ENCODE measurements around the gene GJA1.
"Not testable (repeated sequence)": the region's sequence is repeated elsewhere in the genome, so short reads cannot be mapped to it uniquely, and the experiment has no call there.

Gene GJA1

DNA sequence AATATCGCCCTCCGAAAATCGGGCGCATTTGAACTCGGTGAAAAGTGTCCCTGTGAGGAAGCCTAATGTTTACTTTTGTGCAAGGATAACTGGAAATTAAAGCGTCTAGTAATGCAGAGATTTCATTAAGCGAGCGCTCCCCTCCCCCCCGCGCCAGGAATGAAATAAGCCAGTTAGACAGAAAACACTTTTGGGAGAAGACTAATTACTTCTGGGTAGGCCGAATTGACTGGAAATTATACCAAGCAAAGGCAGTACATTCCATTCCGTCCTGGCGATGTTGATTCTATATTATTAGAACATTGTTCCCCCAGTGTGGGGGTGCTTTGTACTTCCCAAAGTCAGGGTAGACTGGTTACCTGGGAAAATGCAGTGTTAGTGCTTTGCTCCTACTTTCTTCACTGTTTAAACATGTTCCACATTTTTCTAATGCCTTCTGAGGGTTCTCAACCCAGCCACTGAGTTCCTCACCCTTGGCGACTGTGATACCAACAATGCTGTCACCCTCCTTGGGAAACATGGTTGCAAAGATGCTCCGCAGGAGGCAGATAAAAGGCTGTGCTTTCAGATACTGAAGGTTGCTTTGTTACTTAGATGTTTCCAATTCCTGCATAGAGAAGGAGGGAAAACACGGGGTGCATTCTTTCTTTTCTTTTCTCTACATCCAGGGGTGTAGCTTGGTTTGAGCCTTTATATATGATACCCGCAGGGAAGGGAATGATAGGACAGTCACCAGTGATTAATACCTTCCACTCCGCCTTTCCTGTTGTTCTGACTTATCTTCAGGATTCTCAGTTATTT, 2.6 kb downstream of the GJA1 start:
- no peak for DNase-seq

DNA sequence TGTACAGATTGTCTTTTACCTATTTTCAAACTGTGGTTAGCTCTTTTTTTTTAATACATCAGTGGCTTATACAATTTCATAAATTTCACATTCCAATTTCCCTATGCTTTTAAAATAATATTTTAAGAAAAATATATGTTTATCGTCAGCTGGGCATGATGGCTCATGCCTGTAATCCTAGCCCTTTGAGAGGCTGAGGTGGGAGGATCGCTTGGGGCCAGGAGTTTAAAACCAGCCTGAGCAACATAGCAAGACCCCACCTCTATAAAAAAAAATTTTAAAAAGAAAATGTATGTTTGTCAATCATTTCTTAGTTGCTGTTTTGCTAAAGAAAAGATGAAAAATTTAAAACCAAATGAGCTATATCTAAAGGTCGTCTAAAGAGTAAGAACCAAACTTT, 3.4 kb downstream of the GJA1 start:
- DNase-seq, result no peak

DNA sequence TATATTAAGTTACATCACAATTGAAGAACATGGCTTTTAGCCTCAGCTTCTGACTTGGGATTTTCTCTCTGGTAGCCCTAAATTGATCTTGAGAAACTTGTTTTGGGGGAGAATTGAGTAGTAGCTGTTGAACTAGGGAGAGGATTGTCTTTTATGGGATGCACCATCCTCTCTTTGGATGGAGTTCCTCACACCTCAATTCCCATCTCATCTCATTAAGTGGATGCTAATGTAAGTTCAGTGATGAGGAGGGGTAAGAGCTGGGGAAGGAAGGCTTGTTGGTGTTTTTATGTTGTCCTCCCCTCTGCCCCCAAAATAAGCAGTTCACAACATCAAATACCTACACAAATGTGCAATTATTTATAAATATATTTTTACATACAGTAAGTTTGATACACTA, 4.0 kb downstream of the GJA1 start:
- DNase-seq, result no peak

DNA sequence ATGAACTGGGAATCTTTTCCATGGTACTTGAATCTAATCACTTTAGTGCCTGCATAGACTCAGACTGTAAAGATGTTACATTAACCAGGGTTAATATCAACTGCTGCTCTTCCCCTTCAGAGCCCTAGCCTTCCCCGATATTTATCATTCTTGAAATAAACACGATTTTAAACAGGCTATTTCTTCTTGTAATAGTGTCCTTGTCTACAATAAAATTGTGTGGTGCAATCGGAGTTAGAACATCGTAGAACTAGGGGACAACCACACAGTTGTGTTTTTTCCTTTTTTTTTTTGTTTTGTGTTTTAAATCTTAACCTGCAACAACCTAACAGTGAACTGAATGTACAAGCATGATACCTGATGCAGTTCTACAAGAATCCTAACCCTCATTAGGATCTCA, 4.5 kb downstream of the GJA1 start:
- no peak for DNase-seq

DNA sequence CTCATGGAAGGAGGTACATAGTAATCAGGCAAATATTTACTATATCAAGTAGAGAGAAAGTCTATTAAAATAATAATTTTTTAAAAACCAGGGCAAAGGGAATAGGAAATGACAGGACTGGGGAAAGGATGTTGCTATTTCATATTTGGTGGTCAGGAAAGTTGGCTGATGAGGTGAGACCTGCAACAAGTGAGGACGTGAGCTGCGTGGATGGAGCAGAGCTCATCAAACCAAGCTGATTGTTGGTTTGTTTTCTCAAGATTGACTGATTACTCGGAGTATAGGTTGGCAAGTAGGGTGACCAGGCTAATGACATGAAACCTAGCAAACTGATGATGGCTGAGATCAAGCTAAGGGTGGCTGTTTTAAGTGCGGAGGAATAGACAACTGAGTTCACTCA, 6.0 kb downstream of the GJA1 start:
- no peak for DNase-seq

DNA sequence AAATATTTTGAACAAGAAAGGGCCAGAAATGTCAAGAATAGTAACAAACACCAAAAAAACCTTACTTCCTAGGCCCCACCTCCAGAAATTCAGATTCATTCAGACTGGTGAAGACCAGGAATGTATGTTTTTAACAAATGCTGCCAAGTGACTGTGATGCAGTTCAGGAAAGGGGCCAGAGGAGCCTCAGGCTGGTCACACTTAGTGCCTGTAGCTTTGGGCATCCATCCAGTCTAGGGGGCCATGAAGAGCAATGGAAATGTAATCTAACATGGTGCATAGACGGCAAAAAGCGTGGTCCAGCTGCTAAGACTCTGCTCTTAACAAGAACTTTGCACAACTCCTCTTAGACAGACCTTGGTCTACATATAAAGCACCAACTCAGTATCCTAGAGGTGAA, 7.1 kb downstream of the GJA1 start:
- no peak for DNase-seq

DNA sequence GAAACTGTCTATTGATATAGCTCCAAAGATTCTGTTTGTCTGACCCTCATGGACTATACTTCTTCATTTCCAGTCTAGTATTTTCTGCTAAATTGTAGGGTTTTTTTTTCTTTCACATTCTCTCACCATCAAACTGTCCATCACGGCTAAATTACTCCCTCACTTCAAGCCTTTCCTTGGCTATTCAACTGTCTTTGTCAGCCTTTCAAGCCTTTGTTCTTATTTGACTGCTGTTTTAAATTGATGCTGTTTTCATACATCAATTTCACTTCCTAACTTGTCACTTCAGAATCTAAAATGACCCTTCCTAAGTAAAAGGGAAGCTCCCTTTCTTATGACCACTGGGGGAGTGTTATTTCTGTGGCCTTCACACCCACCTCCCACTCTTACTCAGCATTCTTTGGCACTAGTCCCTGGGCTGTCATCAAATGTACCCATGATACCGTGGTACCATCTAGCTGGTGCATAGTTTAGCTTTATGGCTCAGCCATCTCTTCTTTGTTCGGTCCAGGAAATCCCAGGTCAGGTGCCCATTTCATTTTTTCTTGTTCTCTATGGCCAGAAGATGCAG, 8.6 kb downstream of the GJA1 start:
- no peak for DNase-seq

DNA sequence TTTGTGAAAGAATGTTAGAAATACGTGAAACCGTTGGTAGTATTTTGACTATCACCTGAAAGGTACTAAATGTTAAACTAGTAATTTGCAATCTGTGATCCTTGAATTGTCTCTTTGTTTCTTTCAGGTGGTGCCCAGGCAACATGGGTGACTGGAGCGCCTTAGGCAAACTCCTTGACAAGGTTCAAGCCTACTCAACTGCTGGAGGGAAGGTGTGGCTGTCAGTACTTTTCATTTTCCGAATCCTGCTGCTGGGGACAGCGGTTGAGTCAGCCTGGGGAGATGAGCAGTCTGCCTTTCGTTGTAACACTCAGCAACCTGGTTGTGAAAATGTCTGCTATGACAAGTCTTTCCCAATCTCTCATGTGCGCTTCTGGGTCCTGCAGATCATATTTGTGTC, 11.3 kb downstream of the GJA1 start:
- not testable (repeated sequence) for DNase-seq

DNA sequence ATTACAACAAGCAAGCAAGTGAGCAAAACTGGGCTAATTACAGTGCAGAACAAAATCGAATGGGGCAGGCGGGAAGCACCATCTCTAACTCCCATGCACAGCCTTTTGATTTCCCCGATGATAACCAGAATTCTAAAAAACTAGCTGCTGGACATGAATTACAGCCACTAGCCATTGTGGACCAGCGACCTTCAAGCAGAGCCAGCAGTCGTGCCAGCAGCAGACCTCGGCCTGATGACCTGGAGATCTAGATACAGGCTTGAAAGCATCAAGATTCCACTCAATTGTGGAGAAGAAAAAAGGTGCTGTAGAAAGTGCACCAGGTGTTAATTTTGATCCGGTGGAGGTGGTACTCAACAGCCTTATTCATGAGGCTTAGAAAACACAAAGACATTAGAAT, 12.3 kb downstream of the GJA1 start:
- not testable (repeated sequence) for DNase-seq

DNA sequence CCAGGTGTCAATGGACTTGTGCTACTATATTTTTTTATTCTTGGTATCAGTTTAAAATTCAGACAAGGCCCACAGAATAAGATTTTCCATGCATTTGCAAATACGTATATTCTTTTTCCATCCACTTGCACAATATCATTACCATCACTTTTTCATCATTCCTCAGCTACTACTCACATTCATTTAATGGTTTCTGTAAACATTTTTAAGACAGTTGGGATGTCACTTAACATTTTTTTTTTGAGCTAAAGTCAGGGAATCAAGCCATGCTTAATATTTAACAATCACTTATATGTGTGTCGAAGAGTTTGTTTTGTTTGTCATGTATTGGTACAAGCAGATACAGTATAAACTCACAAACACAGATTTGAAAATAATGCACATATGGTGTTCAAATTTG, 13.1 kb downstream of the GJA1 start:
- not testable (repeated sequence) for DNase-seq

DNA sequence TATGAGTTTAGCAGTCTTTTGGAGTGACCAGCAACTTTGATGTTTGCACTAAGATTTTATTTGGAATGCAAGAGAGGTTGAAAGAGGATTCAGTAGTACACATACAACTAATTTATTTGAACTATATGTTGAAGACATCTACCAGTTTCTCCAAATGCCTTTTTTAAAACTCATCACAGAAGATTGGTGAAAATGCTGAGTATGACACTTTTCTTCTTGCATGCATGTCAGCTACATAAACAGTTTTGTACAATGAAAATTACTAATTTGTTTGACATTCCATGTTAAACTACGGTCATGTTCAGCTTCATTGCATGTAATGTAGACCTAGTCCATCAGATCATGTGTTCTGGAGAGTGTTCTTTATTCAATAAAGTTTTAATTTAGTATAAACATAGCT, 13.9 kb downstream of the GJA1 start:
- DNase-seq, result no peak

DNA sequence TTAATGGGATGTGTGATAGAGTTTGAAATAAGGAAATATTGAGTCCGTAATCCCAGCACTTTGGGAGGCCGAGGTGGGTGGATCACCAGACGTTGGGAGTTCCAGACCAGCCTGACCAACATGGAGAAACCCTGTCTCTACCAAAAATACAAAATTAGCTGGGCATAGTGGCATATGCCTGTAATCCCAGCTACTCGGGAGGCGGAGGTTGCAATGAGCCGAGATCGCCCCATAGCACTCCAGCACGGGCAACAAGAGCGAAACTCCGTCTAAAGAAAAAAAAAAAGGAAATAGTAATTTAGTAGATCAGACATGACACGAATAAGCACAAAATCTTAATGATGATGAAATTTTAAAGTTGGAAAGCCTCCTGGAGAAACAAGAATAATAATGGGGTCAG, 14.8 kb downstream of the GJA1 start:
- DNase-seq, result no peak

DNA sequence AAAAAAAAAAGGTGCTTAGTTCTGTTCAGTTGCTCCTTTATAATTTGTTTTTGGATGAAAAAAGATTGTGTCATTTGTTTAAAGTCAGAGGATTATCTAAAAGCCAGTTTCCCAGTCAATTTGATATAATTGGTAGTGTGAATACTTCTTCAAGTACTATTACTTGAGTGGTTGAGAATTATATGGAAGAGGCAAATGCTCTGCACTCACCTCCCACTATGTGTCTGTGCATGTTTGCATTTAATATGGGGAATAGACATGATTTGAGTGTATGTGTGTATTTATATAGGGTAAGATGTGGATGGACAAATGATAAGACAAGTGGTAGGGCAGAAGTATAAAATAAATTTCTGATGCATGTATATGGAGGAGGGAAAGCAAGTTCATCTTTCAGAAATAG, 15.8 kb downstream of the GJA1 start:
- DNase-seq, result no peak

DNA sequence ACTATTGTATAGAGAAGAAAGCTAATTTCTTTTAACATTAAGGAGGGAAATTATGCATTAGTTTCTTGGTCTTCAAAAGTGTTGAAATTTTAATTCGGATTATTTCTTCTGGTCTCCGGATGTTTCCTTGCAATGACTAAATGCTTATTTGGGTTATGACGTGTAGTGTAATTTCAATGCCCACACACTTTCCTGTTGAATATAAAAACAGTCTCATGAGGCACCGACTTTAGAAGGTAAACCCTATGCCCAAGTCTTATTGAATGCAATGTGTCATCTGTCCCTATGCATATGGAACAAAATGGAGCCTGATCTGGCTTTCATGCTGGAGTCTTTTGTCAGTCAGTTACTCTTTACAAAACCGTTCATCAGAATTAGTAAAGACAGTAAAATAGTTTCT, 17.7 kb downstream of the GJA1 start:
- no peak for DNase-seq

DNA sequence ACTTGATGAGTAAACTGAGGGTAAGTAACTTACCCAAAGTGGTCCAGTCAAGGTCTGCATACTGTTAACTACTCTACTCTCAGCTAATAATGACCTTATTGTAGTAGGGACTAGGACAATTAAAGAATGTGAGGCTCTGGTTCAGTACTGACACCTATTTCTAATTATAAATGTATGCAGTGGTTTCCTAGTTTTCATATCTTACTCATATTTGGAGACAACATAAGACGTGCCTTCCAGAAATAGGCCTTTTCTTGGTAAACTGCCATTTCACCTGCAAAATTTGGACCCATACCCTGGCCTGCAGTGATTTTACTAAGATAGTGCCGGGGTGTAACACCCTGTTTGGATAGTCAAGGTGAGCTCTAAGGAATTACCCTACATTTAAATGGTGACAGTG, 24.7 kb downstream of the GJA1 start:
- no peak for DNase-seq

DNA sequence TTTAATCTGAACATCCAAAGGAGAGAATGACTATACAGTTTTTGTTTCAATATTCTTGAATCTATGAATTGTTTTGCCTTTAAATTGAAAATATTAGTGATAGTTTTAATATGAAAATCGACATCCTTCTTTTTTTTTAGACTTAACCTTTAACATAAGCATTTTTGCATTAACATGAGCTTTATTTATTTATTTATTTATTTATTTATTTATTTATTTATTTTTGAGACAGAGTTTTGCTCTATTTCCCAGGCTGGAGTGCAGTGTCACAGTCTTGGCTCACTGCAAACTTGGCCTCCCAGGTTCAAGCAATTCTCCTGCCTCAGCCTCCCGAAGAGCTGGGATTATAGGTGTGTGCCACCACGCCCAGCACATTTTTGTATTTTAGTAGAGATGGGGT, 27.6 kb downstream of the GJA1 start:
- DNase-seq, result no peak

DNA sequence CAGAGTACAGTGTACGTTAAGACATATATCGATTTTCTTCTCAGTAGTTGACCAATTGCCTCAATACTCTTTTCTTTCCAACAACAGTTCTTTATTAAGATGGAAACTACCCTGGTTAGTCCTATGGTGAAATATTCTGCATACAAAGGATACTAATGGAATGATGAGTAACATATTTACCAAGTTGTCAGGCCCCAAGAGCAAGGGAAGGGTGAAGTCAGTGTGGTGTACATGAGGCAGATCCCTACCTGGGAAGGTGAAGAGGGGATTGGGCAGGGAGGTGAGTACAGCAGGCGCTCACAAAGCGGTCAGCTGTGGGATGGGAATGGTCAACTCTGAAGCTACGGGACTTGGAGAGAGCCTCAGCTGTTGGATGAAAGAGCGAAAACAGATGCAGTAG, 29.7 kb downstream of the GJA1 start:
- DNase-seq, result no peak

DNA sequence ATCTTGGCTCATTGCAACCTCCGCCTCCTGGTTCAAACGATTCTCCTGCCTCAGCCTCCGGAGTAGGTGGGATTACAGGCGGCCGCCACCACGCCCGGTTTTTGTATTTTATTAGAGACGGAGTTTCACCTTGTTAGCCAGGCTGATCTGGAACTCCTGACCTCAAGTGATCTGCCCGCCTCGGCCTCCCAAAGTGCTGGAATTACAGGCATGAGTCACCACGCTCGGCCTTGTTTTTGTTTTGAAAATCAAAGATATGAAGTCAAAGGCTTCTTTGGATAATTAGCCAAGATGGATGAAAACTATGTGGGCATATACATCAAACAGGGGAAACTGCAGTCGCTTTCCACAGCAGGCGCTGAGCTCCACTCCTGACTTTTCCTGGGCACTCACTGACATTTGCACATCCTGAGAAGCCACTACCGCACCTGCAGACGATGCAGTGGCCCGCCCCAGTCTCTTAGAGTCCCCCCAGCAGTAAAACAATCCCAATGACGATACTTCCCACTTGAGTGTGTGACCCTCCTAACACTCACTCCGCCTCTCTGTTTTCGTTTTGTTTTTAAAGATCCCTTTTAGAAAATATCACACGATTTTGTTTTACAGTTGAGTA, 44.1 kb downstream of the GJA1 start:
- DNase-seq, result no peak

DNA sequence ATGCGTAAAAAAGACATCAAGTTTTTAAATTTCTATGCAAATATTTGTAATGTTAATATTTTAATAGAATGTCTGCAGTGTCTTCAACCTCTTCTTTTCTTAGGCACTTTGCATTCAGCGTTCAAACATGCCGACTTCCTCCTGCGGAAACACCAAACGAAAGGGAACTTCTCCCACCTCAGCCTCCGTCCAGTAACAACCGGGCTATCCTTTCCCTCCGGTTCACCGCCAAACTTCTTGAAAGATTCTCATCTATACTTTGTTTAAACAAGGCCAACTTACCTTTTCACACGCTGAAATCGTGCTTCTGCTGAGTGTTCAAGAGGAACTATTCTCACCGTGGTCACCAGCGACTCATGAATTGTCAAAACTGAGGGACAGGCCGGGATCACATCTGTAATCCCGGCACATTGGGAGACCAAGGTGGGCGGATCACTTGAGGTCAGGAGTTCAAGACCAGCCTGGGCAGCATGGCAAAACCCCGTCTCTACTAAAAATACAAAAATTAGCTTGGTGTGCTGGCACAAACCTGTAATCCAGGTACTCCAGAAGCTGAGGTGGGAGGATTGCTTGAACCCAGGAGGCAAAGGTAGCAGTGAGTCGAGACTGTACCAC, 44.8 kb downstream of the GJA1 start:
- DNase-seq, result no peak

DNA sequence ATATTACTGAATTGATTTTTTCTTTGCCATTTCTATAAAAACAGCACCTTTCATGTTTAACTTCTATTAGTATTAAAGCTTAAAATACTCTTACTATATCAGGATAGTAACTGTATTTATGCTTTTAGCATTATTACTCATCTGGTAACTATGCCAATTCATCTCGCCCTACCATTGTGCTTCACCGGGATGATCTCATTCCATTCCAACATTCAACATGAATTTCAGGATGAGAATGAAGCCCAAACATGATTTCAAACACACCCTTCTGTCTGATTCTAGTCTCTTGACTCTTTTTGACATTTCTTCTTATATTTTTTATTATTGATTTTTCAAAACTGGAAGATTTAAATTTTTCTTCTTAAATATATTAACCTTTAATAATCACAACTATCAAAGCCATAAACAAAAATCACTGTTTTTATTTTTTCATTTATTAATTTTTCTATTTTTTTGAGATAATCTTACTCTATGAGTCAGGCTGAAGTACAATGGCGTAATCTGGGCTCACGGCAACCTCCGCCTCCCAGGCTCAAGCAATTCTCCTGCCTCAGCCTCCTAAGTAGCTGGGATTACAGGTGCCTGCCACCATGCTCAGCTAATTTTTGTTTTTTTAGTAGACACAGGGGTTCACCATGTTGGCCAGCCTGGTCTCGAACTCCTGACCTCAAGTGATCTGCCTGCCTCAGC, 46.7 kb downstream of the GJA1 start:
- DNase-seq, result no peak

DNA sequence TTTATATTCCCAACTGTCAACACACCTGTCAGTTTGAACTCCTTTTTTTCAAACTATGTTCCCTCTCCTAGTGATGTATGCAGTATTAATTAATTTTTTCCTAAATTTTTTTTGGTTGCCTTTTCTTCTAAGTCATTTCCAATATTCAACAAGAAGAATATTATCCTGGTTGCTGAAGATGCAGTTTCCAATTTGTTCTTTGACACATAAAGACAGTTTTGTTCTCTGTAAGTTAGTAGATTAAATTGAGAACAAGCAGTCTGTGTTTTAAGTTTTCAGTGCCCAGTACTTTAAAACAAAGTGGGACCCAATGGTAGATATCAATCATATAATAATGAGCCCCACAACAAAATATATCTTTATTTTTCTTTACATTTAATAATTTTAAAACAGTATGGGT, 47.3 kb downstream of the GJA1 start:
- DNase-seq, result no peak

DNA sequence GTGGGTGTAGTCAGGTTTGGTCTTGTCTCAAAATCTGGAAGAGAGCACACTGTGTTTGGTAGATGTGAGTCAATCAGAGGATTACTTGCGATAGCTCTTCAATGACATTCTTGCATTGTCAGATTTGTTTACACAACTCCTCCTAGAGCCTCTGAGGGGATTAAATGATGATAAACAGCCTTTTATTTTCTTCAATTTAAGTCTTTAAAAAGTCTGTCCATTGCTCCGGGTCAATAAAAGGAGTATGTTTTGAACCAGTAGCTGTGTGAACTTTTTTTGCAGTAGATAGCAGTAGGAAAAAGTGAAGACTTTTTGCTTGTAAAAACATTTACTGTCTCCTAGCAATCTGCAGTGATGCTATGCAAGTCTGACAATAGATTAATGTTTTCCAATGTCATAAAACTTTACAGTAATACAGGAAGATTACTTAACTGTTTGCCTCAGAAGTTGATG, 49.9 kb downstream of the GJA1 start:
- no peak for DNase-seq

DNA sequence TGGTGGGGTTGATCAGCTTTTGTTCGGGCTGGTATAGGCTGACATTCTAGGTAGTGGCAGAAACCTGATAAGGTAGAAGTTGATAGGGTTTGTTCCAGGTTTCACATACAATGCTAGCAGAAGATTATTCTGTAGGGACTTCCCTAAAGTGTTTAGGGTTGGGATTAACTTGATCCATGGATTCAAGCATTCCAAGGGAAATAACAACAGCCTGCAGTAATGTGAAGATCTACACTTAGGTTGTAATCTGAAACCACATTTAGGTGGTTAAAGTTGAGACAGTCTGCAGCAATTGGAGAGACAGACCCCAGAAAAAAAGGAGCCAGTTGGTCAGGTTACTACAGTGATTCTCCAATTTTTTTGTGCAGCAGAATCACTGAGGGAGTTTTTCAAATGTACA, 56.1 kb downstream of the GJA1 start:
- no peak for DNase-seq

DNA sequence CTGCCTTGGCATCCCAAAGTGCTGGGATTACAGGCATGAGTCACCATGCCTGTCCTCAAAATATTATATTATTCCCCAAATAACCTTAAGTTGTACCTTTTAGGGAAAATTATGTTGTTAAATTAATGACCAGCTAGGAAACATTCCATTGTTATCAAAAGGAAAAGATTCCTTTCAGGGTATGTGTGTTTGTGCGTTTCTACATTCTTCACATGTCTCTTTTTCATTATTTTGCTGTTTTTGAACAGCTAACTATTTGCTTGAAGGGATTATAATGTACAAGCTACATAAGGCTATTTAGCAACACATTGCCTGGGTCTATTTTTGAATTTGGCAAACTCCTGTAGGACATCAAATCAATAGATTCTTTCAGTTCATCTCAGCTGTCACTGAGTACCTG, 57.1 kb downstream of the GJA1 start:
- no peak for DNase-seq
